Chondrocyte (in vitro differentiated cells): ENCODE data around the gene CDK16. TPM values are rescaled to one million over a fixed set of nuclear protein-coding genes. Genes with fewer than 3 reads are reported as not detected.

Experiments
- DNase-seq: peaks from one replicate; pipeline ENCODE4 v3.0.0; 2021; ENCODE audit warnings: mixed read lengths, low spot score
- H3K27ac Mint-ChIP-seq: one replicate; pipeline ENCODE4 v1.8.0; 2021; ENCODE audit warnings: mild to moderate bottlenecking, moderate library complexity, mixed read lengths; ENCODE audit not compliant: unreplicated experiment
- H3K27me3 Mint-ChIP-seq: 2 replicates; pipeline ENCODE4 v1.8.0; 2021; ENCODE audit warnings: low read depth, mixed read lengths
- H3K36me3 Mint-ChIP-seq: 2 replicates; pipeline ENCODE4 v1.8.0; 2021; ENCODE audit warnings: low read depth, mixed read lengths
- H3K4me1 Mint-ChIP-seq: 2 replicates; pipeline ENCODE4 v1.8.0; 2021; ENCODE audit warnings: low read depth, mild to moderate bottlenecking, mixed read lengths
- H3K4me3 Mint-ChIP-seq: one replicate; pipeline ENCODE4 v1.8.0; 2021; ENCODE audit warnings: mild to moderate bottlenecking, moderate library complexity, mixed read lengths; ENCODE audit not compliant: unreplicated experiment
- H3K9me3 Mint-ChIP-seq: 2 replicates; pipeline ENCODE4 v1.8.0; 2021; ENCODE audit warnings: low read depth, mixed read lengths
- CTCF ChIP-seq: fragments of 200-600 bp; sonication (generic); IDR thresholded peaks from 2 replicates; pipeline ENCODE4 v1.5.0; 2021; ENCODE audit warnings: antibody characterized with exemption, mild to moderate bottlenecking, moderate library complexity
- total RNA-seq: library from RNA; stranded (reverse); gene quantifications from 3 replicates; pipeline ENCODE4 v1.2.1, GENCODE V29; 2021

CDK16 gene
- total RNA-seq, 1 donor from 2014 or later = 172 TPM

GRCh38 chrX:47179928-47180255 lies 38.6 kb upstream of the CDK16 start:
- no peak for TF ChIP-seq CTCF
- peak; percentile 84 for DNase-seq
- Mint-ChIP-seq H3K27me3 (no peaks in the 10 kb centered on the region), H3K27ac (no peak overlapping the region), H3K4me3 (no peak overlapping the region), H3K4me1 (peaks cover 3% of the 10 kb centered on the region), H3K36me3 (peaks cover 10% of the 10 kb centered on the region), H3K9me3 (no peaks in the 10 kb centered on the region)

GRCh38 chrX:47180346-47180745 lies 38.1 kb upstream of the CDK16 start:
- TF ChIP-seq CTCF = no peak
- no peaks in the 10 kb centered on the region for H3K9me3 Mint-ChIP-seq

GRCh38 chrX:47181301-47181700 lies 37.2 kb upstream of the CDK16 start:
- peaks cover 15% of the 10 kb centered on the region for H3K36me3 Mint-ChIP-seq
- peaks cover 3% of the 10 kb centered on the region for H3K4me1 Mint-ChIP-seq
- peak; percentile 85 for DNase-seq
- no peak overlapping the region for H3K27ac Mint-ChIP-seq
- TF ChIP-seq CTCF = no peak
- no peaks in the 10 kb centered on the region for H3K9me3 Mint-ChIP-seq
- H3K27me3 Mint-ChIP-seq = no peaks in the 10 kb centered on the region
- no peak overlapping the region for H3K4me3 Mint-ChIP-seq

More at GRCh38 chrX:47180346-47180745, 38.1 kb upstream of the CDK16 start:
- DNase-seq = peak; percentile 73
- Mint-ChIP-seq H3K36me3 (peaks cover 10% of the 10 kb centered on the region), H3K4me3 (no peak overlapping the region), H3K4me1 (peaks cover 3% of the 10 kb centered on the region), H3K27me3 (no peaks in the 10 kb centered on the region), H3K27ac (peak overlapping the region; percentile 41)

GRCh38 chrX:47182106-47182700 lies 36.3 kb upstream of the CDK16 start:
- no peak overlapping the region for H3K27ac Mint-ChIP-seq
- peak; percentile 52 for DNase-seq
- H3K9me3 Mint-ChIP-seq = no peaks in the 10 kb centered on the region
- no peaks in the 10 kb centered on the region for H3K27me3 Mint-ChIP-seq
- H3K4me3 Mint-ChIP-seq = no peak overlapping the region
- no peak for TF ChIP-seq CTCF
- H3K4me1 Mint-ChIP-seq = peaks cover 3% of the 10 kb centered on the region
- peaks cover 12% of the 10 kb centered on the region for H3K36me3 Mint-ChIP-seq

GRCh38 chrX:47184486-47184885 lies 34.0 kb upstream of the CDK16 start:
- H3K9me3 Mint-ChIP-seq = no peaks in the 10 kb centered on the region
- peaks cover 7% of the 10 kb centered on the region for H3K36me3 Mint-ChIP-seq
- no peaks in the 10 kb centered on the region for H3K27me3 Mint-ChIP-seq
- peak; percentile 57 for DNase-seq
- no peak for TF ChIP-seq CTCF
- H3K27ac Mint-ChIP-seq = no peak overlapping the region
- H3K4me3 Mint-ChIP-seq = no peak overlapping the region
- peaks cover under 1% of the 10 kb centered on the region for H3K4me1 Mint-ChIP-seq
